ENCODE results near the gene DENND4C. TPM values are rescaled to one million over a fixed set of nuclear protein-coding genes. Genes with fewer than 3 reads are reported as not detected.

The DENND4C gene
- total RNA-seq, 1 experiment from 2014 or later, result 26.6 TPM

DNA sequence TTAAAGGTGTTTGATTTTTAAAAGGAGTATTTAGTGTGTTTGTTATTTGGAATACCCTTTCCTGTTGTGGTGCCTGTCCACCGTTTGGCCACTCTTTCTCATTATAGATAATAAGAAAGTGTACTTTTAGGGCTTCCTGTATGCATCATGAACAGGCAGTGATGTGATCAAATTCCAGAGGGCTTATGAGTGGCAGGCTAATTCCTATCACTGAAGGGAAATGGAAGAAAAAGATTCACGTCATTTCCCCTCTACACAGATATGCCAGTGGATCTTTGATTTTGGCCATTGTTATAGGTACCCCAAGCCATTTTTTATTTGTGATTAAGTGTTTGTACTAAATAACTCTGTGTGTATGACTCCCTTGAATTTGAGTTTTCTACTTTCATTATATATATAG lies 112.5 kb downstream of the DENND4C start:
- Histone ChIP-seq H3K4me1 (ENCODE audit: insufficient read depth, low read length) (no peaks in the 10 kb centered on the region), H3K79me2 (ENCODE audit: insufficient read depth, low read length) (no peaks in the 10 kb centered on the region), H3K79me1 (ENCODE audit: insufficient read depth, low read depth, low read length, poor library complexity, severe bottlenecking) (no peaks in the 10 kb centered on the region), H3K56ac (ENCODE audit: insufficient read length, low read depth, low read length) (no peak overlapping the region), H3K9me3 (ENCODE audit: control insufficient read depth, low read depth, low read length) (no peaks in the 10 kb centered on the region), H3K9ac (ENCODE audit: extremely low read depth, insufficient read length, low read length) (no peak overlapping the region), H3K23me2 (ENCODE audit: insufficient read length, low read depth, low read length, poor library complexity, severe bottlenecking) (no peaks in the 10 kb centered on the region), H4K20me1 (ENCODE audit: control insufficient read depth, insufficient read depth, insufficient read length) (no peaks in the 10 kb centered on the region), H2BK12ac (ENCODE audit: insufficient read length, low read depth, low read length) (no peak overlapping the region), H2BK120ac (ENCODE audit: low read depth, low read length, poor library complexity, severe bottlenecking) (no peak overlapping the region), H3K18ac (ENCODE audit: insufficient read length, low read depth, low read length) (no peak overlapping the region), H3K27me3 (ENCODE audit: insufficient read depth, low read length) (no peaks in the 10 kb centered on the region), H3K23ac (ENCODE audit: insufficient read length, low read depth, low read length) (no peak overlapping the region), H4K8ac (replicated peaks; ENCODE audit: insufficient read length, low read depth, low read length) (no peak overlapping the region), H3T11ph (ENCODE audit: low read length) (no peak overlapping the region), H2AK5ac (ENCODE audit: insufficient read length, low read length) (no peak overlapping the region), H3K4ac (ENCODE audit: low read depth, low read length) (no peak overlapping the region), H2AFZ (ENCODE audit: low read length) (no peak overlapping the region), H2BK15ac (ENCODE audit: low read depth, low read length) (no peak overlapping the region), H3K27ac (ENCODE audit: insufficient read length, low read depth, low read length) (no peak overlapping the region), H2BK5ac (ENCODE audit: insufficient read length, low read length) (no peak overlapping the region), H4K5ac (ENCODE audit: insufficient read length, low read depth, low read length) (no peak overlapping the region), H2BK20ac (ENCODE audit: low read depth, low read length, poor library complexity, severe bottlenecking) (no peak overlapping the region), H3K14ac (ENCODE audit: insufficient read depth, low read length) (no peak overlapping the region), H3K4me2 (ENCODE audit: insufficient read depth, insufficient read length, low read length) (no peak overlapping the region), H4K91ac (ENCODE audit: insufficient read length, low read depth, low read length) (no peak overlapping the region)
- Mint-ChIP-seq H3K27ac (no peak overlapping the region), H3K9me3 (no peaks in the 10 kb centered on the region), H3K36me3 (ENCODE audit: insufficient read depth in 1 of 3, low read depth in 3 of 3) (peaks cover 2 to 51% (median 25%) of the 10 kb centered on the region in 3 experiments; a peak in 6 of 7 replicates), H3K4me3 (no peak overlapping the region), H3K27me3 (ENCODE audit: low read depth) (no peaks in the 10 kb centered on the region), H3K4me1 (no peaks in the 10 kb centered on the region)
- no CpG with 5 or more reads among the region's 2 CpGs for WGBS (ENCODE audit: extremely low coverage, insufficient read length, low lambda C conversion rate)
- TF ChIP-seq, protein P1, sequence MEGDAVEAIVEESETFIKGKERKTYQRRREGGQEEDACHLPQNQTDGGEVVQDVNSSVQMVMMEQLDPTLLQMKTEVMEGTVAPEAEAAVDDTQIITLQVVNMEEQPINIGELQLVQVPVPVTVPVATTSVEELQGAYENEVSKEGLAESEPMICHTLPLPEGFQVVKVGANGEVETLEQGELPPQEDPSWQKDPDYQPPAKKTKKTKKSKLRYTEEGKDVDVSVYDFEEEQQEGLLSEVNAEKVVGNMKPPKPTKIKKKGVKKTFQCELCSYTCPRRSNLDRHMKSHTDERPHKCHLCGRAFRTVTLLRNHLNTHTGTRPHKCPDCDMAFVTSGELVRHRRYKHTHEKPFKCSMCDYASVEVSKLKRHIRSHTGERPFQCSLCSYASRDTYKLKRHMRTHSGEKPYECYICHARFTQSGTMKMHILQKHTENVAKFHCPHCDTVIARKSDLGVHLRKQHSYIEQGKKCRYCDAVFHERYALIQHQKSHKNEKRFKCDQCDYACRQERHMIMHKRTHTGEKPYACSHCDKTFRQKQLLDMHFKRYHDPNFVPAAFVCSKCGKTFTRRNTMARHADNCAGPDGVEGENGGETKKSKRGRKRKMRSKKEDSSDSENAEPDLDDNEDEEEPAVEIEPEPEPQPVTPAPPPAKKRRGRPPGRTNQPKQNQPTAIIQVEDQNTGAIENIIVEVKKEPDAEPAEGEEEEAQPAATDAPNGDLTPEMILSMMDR (conservative IDR thresholded peaks at IDR 0.05), result no peak
- DNase-seq, result no peak

All from H9 (cell line).